ENCODE data around the gene CARTPT. TPM values are rescaled to one million over a fixed set of nuclear protein-coding genes. Genes with fewer than 3 reads are reported as not detected.

Gene CARTPT
- total RNA-seq, 1 experiment from 2014 or later: not detected

- POLR2A ChIA-PET: no interaction called here
- H3K4me1 Mint-ChIP-seq: peaks cover 10% of the 10 kb centered on the region
- ATAC-seq (no peak), DNase-seq (ENCODE audit: low spot score) (no peak)
- no peak for TF ChIP-seq TP53 (CRISPR knock-in tag; IDR thresholded peaks at IDR 0.05)
- TF ChIP-seq, protein P1, sequence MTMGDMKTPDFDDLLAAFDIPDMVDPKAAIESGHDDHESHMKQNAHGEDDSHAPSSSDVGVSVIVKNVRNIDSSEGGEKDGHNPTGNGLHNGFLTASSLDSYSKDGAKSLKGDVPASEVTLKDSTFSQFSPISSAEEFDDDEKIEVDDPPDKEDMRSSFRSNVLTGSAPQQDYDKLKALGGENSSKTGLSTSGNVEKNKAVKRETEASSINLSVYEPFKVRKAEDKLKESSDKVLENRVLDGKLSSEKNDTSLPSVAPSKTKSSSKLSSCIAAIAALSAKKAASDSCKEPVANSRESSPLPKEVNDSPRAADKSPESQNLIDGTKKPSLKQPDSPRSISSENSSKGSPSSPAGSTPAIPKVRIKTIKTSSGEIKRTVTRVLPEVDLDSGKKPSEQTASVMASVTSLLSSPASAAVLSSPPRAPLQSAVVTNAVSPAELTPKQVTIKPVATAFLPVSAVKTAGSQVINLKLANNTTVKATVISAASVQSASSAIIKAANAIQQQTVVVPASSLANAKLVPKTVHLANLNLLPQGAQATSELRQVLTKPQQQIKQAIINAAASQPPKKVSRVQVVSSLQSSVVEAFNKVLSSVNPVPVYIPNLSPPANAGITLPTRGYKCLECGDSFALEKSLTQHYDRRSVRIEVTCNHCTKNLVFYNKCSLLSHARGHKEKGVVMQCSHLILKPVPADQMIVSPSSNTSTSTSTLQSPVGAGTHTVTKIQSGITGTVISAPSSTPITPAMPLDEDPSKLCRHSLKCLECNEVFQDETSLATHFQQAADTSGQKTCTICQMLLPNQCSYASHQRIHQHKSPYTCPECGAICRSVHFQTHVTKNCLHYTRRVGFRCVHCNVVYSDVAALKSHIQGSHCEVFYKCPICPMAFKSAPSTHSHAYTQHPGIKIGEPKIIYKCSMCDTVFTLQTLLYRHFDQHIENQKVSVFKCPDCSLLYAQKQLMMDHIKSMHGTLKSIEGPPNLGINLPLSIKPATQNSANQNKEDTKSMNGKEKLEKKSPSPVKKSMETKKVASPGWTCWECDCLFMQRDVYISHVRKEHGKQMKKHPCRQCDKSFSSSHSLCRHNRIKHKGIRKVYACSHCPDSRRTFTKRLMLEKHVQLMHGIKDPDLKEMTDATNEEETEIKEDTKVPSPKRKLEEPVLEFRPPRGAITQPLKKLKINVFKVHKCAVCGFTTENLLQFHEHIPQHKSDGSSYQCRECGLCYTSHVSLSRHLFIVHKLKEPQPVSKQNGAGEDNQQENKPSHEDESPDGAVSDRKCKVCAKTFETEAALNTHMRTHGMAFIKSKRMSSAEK (CRISPR knock-in tag; IDR thresholded peaks at IDR 0.05; ENCODE audit: borderline replicate concordance): no peak
- TF ChIP-seq SMAD3 (CRISPR knock-in tag; IDR thresholded peaks at IDR 0.05; ENCODE audit: borderline replicate concordance): no peak
- no peak for TF ChIP-seq ESRRA (CRISPR knock-in tag; IDR thresholded peaks at IDR 0.05; ENCODE audit: borderline replicate concordance)
- no peak for TF ChIP-seq IRF2 (CRISPR knock-in tag; IDR thresholded peaks at IDR 0.05; ENCODE audit: borderline replicate concordance, low read depth)
- TF ChIP-seq ELF4 (CRISPR knock-in tag; IDR thresholded peaks at IDR 0.05; ENCODE audit: low read depth): no peak
- TF ChIP-seq, protein P2, sequence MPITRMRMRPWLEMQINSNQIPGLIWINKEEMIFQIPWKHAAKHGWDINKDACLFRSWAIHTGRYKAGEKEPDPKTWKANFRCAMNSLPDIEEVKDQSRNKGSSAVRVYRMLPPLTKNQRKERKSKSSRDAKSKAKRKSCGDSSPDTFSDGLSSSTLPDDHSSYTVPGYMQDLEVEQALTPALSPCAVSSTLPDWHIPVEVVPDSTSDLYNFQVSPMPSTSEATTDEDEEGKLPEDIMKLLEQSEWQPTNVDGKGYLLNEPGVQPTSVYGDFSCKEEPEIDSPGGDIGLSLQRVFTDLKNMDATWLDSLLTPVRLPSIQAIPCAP (CRISPR knock-in tag; IDR thresholded peaks at IDR 0.05): no peak
- TF ChIP-seq, protein P3, sequence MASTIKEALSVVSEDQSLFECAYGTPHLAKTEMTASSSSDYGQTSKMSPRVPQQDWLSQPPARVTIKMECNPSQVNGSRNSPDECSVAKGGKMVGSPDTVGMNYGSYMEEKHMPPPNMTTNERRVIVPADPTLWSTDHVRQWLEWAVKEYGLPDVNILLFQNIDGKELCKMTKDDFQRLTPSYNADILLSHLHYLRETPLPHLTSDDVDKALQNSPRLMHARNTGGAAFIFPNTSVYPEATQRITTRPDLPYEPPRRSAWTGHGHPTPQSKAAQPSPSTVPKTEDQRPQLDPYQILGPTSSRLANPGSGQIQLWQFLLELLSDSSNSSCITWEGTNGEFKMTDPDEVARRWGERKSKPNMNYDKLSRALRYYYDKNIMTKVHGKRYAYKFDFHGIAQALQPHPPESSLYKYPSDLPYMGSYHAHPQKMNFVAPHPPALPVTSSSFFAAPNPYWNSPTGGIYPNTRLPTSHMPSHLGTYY (CRISPR knock-in tag; IDR thresholded peaks at IDR 0.05): no peak
- TF ChIP-seq NFYB (CRISPR knock-in tag; conservative IDR thresholded peaks at IDR 0.05; ENCODE audit: low read depth): no peak
- no peak for TF ChIP-seq HMGA2 (CRISPR knock-in tag; IDR thresholded peaks at IDR 0.05)
- TF ChIP-seq ZNF396 (CRISPR knock-in tag; IDR thresholded peaks at IDR 0.05; ENCODE audit: borderline replicate concordance): no peak
- no peak for TF ChIP-seq ZNF317 (CRISPR knock-in tag; IDR thresholded peaks at IDR 0.05; ENCODE audit: borderline replicate concordance, low read depth)
- no peak for TF ChIP-seq ETV6 (CRISPR knock-in tag; IDR thresholded peaks at IDR 0.05)
- TF ChIP-seq USF2 (CRISPR knock-in tag; IDR thresholded peaks at IDR 0.05): no peak
- TF ChIP-seq NR3C1 (CRISPR knock-in tag; conservative IDR thresholded peaks at IDR 0.05; ENCODE audit: low read depth): no peak
- no peak for TF ChIP-seq TEAD4 (CRISPR knock-in tag; IDR thresholded peaks at IDR 0.05)
- no peak for TF ChIP-seq GABPB1 (CRISPR knock-in tag; IDR thresholded peaks at IDR 0.05)
- no peak for TF ChIP-seq PRRX2 (CRISPR knock-in tag; IDR thresholded peaks at IDR 0.05)
- TF ChIP-seq FOXP4 (CRISPR knock-in tag; IDR thresholded peaks at IDR 0.05): no peak
- no peak for TF ChIP-seq NR1H2 (CRISPR knock-in tag; IDR thresholded peaks at IDR 0.05)
- H3K4me3 Mint-ChIP-seq: no peak overlapping the region
- no peaks in the 10 kb centered on the region for H3K27me3 Mint-ChIP-seq (ENCODE audit: low read depth)
- CTCF ChIA-PET: interaction anchor here (1.0 to 1.3 kb wide), 2 partner anchors 43 to 49 kb away, joined by 3 to 4 read pairs; no protein-coding TSS in a partner anchor
- no peak overlapping the region for H3K27ac Mint-ChIP-seq
- no peaks in the 10 kb centered on the region for H3K36me3 Mint-ChIP-seq
- H3K9me3 Mint-ChIP-seq: no peaks in the 10 kb centered on the region
Observed at GRCh38 chr5:71747182-71747581, 28.1 kb downstream of the CARTPT start.

Data from WTC11 (cell line).